Measurements from ENCODE around the gene PHACTR3.

- TF ChIP-seq POLR2A (IDR thresholded peaks at IDR 0.05; ENCODE audit: low read depth, low read length) = no peak
- no peak for TF ChIP-seq EZH2 (IDR thresholded peaks at IDR 0.05; ENCODE audit: borderline replicate concordance, low read depth, low read length, severe bottlenecking)
Measured at GRCh38 chr20:59561614-59562277, 42.6 kb upstream of the PHACTR3 start.
